ENCODE data around the gene ADORA1.

Gene ADORA1

GRCh38 chr1:203093754-203094410, 33.6 kb upstream of the ADORA1 start:
- DNase-seq (ENCODE audit: low spot score): no peak

- DNase-seq (ENCODE audit: low spot score): no peak
Measured at GRCh38 chr1:203095061-203095690, 32.4 kb upstream of the ADORA1 start.

GRCh38 chr1:203096566-203096965, 31.0 kb upstream of the ADORA1 start:
- no peak for DNase-seq (ENCODE audit: low spot score)

GRCh38 chr1:203097001-203097400, 30.5 kb upstream of the ADORA1 start:
- no peak for DNase-seq (ENCODE audit: low spot score)

DNA sequence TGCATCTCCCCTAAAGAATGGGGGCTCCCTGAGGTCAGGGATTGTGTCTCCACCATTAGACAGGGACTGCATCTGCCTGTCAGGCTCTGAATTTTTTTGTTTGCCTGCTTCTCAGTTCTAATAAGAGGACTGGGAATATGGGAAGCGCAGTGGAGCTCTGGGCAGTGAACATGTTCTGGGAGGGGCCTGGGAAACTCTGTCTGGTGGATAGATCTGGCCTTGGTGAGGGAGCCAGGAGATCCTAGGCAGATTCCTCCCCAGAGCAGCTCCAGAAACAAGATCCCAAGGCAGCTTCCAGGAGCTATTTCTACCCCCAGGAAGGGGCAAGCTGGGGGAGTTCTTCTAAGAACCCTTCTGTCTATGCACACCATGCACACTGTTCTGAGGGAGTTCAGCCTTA, 29.1 kb upstream of the ADORA1 start:
- no peak for DNase-seq (ENCODE audit: low spot score)

DNA sequence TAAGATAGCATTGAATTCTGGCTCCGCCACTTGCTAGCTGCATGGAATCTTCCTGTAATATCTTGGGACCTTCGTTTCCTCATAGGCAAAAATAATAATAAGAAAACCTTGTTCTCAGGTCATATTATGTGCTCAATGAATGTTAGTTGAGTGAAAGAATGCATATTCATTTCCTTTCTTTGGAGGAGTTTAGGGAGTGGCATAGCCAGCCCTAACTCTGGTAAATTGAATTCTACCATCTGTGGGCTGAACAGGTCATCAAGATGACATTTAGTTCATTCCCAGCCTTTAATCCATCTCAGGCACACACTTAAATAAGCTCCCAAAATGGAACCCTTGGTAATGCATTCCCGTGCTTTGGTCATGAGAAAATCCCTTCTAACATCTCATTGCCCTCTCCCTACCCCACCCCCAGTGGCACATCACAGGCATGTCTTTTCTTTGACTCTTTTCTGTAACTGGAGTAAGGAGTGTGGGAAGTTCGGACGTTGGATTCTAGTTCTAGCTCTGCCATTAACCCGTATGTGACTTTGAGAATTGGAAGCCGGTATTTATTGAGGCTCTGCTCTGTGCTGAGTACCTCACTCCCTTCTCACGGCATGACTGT, 28.5 kb upstream of the ADORA1 start:
- no peak for DNase-seq (ENCODE audit: low spot score)

DNA sequence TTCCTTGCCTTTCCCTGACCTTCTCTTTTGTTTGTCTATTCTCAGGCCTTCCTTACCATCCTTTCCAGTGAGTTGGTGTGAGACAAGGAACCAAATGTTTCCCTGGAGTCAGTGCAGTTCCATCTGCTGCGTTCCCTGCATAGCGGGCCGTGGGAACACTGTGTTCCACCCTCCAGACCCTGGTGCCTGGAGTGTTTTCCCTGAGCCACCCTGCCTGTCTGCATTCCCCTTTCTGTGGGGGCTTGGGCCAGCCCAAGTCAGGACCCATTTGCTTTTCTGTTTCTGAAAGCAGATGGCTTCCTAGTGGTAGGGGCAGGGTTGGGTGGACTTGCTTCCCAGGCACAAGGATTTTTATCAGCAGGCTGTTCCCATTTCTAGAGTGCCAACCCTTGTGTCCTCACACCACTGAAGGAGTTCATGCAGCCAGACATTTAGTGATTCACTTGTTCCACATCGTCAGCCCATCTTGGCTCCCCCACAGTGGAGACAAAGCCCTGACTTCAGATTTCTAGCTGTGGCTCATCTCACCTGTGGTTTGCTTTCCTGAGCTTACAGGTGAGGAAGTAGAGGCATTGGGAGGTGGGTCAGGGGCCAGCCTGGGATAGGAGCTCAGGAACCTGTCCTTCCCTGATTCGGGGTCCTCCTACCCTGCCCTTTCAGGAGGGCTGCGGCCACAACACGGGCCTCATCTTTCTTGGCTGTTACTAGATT, 27.6 kb upstream of the ADORA1 start:
- peak; percentile 10 for DNase-seq (ENCODE audit: low spot score)

- no peak for DNase-seq (ENCODE audit: low spot score)
Measured at GRCh38 chr1:203100516-203100869, 27.0 kb upstream of the ADORA1 start.

DNA sequence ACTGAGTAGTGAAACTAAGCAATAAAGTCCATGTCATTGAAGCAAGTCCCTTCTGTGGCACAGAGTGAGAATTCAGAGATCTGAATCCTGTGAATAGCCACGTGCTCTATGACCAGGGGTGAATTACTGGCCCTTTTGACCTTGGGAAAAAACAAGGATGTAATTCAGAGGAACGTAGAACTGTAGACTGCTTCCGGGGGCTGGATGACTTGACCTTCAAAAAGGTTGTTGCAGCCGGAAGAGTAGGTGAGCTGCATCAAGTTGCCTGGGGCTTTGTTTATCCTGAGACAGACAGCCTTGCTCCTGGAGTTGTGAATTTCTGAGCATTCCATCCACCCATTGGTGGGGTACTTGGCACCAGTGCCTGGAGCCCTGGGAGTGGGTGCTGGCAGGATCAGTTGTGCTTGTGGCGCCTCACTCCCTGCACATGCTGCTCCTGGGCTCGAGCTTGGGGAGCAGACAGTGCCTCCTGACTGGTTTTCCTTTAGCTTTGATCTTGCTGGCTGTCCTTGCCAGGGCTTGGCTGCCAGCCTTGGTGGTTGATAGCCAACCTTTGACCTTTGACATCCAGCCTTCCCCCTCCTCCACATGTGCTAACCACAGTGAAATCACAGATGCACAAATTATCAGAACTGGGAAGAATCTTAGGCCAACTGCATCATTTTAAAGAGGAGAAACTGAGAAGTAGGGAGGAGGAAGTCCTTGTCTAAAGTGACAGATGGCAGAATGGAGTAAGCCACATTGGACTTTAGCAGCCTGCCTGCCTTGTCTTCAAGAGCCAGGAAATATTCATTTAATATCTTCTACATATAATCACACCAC, 25.5 kb upstream of the ADORA1 start:
- no peak for DNase-seq (ENCODE audit: low spot score)

DNA sequence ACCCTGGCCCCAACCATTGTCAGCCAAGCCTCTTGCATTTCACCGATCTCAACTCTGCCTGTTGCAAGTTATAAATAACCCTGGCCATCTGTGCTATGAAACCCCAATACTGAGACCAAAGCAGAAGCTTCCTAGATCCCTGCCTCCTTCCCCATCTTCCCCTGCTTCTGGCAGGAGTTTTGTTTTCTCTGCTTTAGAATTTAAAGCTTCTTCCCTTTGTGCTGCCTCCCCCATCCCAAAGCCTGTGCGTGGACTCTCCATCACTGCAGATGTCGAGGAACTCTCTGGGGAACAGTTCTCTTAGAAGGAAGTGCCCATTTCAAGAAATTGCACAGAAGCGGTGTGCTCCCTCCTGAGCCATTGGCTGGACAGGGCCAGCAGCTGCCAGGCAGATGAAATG, 24.3 kb upstream of the ADORA1 start:
- no peak for DNase-seq (ENCODE audit: low spot score)

- no peak for DNase-seq (ENCODE audit: low spot score)
Measured at GRCh38 chr1:203103829-203104495, 23.6 kb upstream of the ADORA1 start.

DNA sequence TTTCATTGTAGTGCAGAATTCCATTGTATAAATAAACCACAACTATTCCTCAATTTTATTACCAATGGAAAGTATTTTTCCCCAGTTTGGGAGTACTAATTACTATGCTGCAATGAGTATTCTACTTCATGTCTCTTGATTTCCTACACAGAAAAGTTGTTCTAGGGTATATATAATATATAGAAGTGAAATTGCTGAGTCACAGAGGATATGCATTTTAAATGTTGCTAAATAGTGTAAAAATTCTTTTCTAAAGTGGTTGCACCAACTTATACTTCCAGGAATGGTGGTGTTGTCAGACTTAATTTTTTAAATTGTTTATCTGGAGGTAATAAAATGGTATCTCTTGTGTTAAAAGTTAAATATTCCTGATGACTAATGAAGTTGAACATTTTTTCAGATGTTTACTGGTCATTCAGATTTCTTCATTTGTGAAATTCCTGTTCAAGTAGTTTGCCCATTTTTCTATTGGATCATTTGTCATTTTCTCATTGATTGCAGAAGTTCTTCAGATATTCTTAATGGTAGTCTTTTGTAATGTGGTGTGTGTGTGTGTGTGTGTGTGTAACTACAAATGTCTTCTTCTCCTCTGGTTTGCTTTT, 22.6 kb upstream of the ADORA1 start:
- DNase-seq (ENCODE audit: low spot score): no peak

- no peak for DNase-seq (ENCODE audit: low spot score)
Measured at GRCh38 chr1:203112475-203112874, 15.1 kb upstream of the ADORA1 start.

DNA sequence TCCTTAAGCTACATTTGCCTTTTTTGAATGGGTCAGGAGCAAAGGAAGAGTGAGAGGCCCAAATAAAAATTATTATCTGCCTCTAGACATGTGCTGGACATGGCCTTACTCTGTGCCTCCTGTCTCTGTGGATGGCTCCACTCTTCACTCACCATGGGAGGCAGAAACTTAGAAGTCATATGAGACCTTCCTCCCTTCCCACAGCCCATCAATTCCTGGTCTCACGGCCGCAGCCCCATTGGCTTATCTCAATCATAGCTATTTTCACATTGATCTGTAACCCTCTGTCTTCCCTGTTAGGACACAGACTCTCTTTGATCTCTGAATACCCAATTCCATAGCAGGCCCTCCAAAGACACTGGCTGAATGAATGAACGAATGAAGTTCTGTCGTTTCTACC, 14.2 kb upstream of the ADORA1 start:
- no peak for DNase-seq (ENCODE audit: low spot score)

GRCh38 chr1:203114202-203114601, 13.3 kb upstream of the ADORA1 start:
- DNase-seq (ENCODE audit: low spot score): no peak

DNA sequence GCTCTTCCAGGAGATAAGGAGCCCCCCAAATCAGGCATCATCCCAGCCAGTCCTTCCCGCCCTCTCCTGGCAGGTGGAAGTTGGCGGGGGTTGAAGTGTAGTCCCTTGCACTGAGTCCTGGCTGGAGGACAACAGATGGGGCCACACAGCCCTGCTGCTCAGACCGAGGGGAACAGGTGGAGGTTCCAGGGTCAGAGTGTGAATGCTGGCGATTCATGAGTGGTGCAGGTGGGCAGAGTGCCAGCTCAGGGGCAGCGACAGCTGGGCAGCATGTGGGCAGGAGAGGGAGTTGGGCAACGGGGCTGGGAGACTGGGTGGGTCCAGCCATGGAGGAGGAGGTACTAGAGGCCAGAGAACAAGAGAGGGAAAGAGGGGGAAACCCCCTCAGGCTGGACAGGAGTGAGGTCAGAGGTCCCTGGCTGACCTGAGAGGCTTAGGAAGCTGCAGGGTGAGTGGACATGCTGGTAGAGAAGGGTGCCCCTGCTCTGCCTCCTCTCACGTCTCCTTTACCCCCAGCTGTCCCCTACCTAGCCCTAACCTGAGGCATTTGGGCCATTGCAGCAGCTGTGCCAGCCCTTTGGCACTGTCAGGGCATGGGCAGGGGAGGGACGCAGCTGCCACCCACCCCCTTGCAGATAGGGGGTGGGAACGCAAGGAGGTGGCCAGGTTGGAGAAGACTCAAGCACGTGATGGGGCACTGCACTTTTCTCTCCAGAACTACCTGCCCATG, 11.3 kb upstream of the ADORA1 start:
- DNase-seq (ENCODE audit: low spot score): no peak

GRCh38 chr1:203117611-203118575, 9.6 kb upstream of the ADORA1 start:
- DNase-seq (ENCODE audit: low spot score): peak; percentile 95

DNA sequence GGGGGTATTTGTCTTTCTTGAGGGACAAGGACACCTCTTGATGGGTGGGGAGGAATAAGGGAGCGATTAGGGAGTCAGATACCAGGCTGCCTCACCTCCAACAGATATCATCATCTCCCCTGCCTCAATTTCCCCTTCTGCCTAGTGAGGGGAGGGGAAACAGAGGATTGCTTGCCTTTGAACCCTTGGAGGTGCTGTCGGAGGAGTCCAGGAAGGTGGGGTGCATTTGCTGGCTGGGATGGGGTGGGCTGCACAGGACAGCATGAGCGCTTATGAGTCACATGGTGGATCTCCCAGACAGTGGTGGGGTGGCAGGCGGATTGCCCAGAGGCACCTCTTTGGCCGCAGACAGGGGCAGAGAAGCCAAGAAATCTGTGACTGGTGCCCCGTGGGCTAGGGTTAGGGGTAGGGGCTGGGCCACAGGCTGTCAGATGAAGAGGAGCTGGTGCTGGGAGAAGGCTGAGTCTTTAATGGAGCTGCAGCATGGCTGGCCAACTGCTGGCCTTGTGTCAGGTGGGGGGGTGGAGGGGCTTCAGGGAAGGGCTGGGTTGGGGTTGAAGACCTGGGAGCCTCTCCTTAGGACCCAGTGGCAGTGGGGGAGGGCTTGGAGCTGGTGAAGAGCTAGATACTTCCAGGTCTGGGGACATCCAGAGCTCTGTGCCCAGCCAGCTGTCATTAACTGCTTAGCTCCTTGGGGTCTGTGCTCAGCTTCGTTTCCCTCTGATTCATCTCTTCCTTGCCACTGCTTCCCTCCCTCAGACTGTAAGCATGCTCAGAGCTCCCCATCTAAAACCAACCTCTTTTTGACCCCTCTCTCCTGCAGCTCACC, 7.0 kb upstream of the ADORA1 start:
- no peak for DNase-seq (ENCODE audit: low spot score)
